AG10803 (cell line): Measurements from ENCODE around the gene SNX5.

Source experiments
- DNase-seq: peaks from one replicate; pipeline ENCODE4 v3.0.0; 2010; ENCODE audit warnings: low read depth
- H3K4me3 ChIP-seq: 2 replicates; pipeline ENCODE4 v1.5.1; 2011; ENCODE audit warnings: mild to moderate bottlenecking, low read length, control low read depth
- TF ChIP-seq, protein P1 (sequence below): conservative IDR thresholded peaks from 2 replicates; pipeline ENCODE4 v1.5.1; 2011; ENCODE audit warnings: mild to moderate bottlenecking, low read length, control low read depth, inconsistent platforms

Gene SNX5

GRCh38 chr20:18009116-18009515 lies 40.5 kb upstream of the SNX5 start:
- H3K4me3 ChIP-seq, result no peak overlapping the region

DNA sequence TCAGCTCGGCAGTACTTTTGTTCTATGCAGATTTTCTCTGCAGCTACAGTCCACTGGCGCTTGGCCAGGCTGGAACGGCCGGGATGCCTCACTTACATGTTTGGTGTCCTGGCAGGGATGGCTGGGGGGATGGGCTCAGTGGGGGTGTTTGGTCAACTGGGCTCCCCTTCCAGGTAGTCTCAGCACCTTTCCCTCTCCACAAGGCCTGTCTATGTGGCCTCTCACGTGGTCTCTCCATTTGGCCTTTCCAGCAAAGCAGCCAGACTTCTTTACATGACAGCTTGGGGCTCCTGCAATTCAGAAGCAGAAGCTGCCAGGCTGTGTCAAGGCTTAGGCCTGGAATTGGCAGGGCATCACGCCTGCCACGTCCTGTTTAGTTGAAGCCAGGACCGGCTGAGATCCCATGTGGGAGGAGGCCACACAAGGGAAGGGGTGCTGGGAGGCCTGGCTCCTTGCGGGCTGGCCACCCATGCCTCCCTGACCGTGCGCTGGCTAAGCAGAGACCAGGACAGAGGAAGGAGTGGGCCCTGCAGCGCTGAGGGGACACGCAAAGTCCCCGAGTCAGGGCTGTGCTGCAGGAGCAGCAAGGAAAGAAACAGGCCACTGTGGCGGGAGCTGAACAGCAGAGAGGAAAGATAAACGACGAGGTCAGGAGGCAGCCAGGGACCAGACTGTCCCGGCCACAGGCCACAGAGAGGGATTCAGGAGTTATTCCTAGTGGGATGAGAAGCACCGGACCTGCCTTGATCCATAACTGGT lies 39.1 kb upstream of the SNX5 start:
- TF ChIP-seq, protein P1, sequence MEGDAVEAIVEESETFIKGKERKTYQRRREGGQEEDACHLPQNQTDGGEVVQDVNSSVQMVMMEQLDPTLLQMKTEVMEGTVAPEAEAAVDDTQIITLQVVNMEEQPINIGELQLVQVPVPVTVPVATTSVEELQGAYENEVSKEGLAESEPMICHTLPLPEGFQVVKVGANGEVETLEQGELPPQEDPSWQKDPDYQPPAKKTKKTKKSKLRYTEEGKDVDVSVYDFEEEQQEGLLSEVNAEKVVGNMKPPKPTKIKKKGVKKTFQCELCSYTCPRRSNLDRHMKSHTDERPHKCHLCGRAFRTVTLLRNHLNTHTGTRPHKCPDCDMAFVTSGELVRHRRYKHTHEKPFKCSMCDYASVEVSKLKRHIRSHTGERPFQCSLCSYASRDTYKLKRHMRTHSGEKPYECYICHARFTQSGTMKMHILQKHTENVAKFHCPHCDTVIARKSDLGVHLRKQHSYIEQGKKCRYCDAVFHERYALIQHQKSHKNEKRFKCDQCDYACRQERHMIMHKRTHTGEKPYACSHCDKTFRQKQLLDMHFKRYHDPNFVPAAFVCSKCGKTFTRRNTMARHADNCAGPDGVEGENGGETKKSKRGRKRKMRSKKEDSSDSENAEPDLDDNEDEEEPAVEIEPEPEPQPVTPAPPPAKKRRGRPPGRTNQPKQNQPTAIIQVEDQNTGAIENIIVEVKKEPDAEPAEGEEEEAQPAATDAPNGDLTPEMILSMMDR, result no peak
- peak; percentile 15 for DNase-seq
- no peak overlapping the region for H3K4me3 ChIP-seq

More at GRCh38 chr20:18009116-18009515, 40.5 kb upstream of the SNX5 start:
- no peak for DNase-seq
- TF ChIP-seq, protein P1, result no peak

GRCh38 chr20:18006684-18007083 lies 38.1 kb upstream of the SNX5 start:
- TF ChIP-seq, protein P1, result no peak
- DNase-seq, result no peak
- H3K4me3 ChIP-seq, result no peak overlapping the region

GRCh38 chr20:18005990-18006364 lies 37.4 kb upstream of the SNX5 start:
- no peak for DNase-seq
- H3K4me3 ChIP-seq, result no peak overlapping the region
- TF ChIP-seq, protein P1, result no peak

- TF ChIP-seq, protein P1, result no peak
- H3K4me3 ChIP-seq, result no peak overlapping the region
- no peak for DNase-seq
Measured at GRCh38 chr20:18005170-18005989, 36.8 kb upstream of the SNX5 start.

- TF ChIP-seq, protein P1, result no peak
- peak; percentile 56 for DNase-seq
- no peak overlapping the region for H3K4me3 ChIP-seq
Measured at GRCh38 chr20:18004384-18005031, 35.9 kb upstream of the SNX5 start.
